GM21723 (cell line): ENCODE measurements around the gene MED28.
"Not testable (repeated sequence)": the region's sequence is repeated elsewhere in the genome, so short reads cannot be mapped to it uniquely, and the experiment has no call there.

Source experiments
- ATAC-seq: cut with Tn5 transposase; IDR thresholded peaks from one replicate; pipeline ENCODE4 v1.9.1; 2021; ENCODE audit warnings: mild to moderate bottlenecking, moderate library complexity; ENCODE audit not compliant: unreplicated experiment

Gene MED28, protein sequence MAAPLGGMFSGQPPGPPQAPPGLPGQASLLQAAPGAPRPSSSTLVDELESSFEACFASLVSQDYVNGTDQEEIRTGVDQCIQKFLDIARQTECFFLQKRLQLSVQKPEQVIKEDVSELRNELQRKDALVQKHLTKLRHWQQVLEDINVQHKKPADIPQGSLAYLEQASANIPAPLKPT

DNA sequence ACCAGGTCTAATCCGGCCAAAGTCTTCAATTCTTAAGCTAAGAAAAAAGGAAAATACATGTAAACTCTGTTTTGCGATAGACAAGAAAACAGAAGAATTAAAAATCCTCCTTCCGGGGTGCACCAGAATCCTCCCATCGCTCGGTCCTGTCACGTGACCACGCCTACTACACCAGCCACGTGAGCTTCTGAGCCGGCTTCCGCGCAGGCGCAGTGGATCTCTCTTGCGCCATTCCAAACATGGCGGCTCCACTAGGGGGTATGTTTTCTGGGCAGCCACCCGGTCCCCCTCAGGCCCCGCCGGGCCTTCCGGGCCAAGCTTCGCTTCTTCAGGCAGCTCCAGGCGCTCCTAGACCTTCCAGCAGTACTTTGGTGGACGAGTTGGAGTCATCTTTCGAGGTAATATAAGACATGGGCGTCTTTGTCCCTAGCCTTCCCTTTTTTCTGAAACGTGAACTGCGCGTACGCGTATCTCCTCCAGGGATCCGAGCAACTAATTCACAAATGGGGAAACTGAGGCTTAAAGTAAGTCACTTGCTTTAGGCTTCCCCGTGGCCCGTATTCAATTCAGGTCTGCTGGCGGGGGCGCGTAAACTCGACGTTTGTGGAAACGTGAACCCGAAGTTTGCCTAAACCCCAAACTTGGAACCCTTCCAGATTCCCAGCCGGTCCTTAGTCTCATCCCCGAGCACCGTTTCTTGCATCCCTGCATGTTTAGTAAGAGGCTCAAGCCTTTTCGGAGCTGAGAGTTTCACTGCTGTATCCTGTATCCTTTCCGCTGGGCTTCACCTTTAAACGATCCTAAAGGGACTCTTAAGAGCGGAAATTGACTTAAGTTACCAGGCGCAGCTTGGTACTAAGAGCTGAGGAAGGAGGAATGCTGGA, at the start of gene MED28:
MED28 (plus strand) TSS at position 226 of the 884 bp plus-strand sequence; CDS start at position 240, 14 bp downstream.
- ATAC-seq: peak; percentile 94

DNA sequence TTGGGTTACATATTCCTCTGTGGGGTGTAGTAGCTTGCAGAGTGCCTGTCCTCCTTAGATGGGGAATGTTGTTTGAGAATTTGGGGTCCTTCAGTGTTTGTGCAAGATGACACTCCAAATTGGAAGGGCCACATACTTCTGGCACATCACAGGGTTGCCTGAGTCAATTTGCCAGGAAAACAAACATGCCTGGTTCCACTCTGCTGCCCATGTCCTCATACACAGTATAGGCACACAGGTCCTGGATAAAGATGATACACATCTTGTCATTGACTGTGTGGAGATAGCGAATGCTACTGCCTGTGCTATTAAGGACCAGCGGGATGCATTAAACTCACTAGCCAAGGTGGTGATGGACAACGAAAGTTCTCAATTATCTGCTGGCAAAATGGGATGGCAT, 48.6 kb upstream of the MED28 start:
- ATAC-seq: no peak

DNA sequence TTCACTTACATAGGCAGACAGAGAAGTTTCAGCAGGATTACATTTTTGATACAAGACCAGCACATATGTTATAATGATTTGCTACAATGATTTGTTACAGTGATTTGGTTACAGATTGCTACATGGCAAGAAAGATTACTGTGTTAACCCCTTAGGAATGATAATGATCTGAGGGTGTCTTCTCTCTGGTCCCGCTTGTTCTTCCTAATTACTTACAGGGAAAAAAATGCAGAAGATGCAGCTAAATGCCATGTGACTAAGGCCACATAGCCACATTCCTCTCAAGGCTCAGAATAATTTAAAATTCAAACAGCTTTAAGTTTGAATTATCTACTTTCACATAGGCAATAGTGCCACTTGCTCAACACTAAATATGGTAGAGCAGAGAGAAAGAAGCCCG, 47.2 kb upstream of the MED28 start:
- ATAC-seq: no peak

DNA sequence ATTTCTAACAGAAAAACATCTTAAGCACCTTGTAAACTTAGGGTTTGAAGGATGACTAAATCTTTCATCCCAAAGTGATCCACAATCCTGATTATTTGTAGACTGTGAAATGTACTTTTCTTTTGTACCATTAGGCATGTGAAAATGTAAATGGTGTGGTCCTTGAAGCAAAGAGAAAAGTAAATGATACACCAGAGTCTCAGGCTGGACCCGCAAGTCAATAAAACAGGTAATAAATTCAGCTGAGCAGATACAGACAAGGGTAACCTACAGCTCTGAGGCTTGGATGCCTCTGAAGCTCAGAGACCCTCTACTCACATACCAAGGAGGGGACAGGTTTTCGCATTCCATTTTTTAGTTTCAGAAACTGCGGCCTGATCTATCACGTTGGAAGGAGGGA, 40.2 kb upstream of the MED28 start:
- ATAC-seq: no peak

DNA sequence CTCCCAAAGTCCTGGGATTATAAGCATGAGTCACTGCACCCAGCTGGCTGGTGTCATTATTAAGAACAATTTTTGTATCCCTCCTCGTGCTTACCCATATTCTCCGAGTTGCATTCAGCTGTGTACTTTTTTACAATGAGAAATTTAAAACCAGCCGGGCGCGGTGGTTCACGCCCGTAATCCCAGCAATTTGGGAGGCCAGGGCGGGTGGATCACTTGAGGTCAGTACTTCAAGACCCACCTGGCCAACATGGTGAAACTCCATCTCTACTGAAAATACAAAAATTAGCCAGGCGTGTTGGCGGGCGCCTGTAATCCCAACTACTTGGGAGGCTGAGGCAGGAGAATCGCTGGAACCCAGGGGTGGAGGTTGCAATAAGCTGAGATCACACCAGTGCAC, 39.3 kb upstream of the MED28 start:
- not testable (repeated sequence) for ATAC-seq

DNA sequence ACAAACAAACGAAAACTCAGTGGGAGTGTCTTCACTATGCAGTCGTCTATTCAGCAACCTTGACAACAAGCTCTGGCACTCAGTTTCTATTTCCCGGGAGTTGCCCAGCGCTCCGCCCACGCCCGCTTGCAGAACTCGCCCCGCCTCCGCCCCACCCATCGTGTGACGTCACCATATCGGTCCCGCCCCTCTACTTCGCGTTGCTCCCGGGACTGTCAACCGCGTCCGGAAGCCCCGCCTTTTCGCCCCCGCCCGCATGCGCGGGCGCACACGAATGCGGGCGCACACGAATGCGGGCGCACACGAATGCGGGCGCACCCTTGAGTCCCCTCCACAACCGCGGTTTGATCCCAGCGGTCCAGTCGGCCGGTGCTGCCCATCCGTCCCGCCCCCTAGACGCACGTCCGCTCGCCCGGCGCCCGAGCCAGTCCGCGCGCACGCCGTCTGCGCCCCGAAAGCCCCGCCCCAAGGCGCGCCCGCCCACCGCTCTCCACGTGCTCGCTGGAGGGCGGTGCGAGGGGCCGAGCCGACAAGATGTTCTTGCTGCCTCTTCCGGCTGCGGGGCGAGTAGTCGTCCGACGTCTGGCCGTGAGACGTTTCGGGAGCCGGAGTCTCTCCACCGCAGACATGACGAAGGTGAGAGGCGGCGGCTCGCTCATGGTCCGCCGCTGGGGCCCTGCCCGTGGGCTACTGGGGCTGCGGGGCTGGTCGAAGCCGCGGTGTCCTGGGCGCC, 37.3 kb upstream of the MED28 start, which contains the start of gene LAP3:
LAP3 (plus strand) TSS at position 267 of the 733 bp plus-strand sequence; CDS start at position 535, 268 bp downstream.
- ATAC-seq: peak; percentile 87

DNA sequence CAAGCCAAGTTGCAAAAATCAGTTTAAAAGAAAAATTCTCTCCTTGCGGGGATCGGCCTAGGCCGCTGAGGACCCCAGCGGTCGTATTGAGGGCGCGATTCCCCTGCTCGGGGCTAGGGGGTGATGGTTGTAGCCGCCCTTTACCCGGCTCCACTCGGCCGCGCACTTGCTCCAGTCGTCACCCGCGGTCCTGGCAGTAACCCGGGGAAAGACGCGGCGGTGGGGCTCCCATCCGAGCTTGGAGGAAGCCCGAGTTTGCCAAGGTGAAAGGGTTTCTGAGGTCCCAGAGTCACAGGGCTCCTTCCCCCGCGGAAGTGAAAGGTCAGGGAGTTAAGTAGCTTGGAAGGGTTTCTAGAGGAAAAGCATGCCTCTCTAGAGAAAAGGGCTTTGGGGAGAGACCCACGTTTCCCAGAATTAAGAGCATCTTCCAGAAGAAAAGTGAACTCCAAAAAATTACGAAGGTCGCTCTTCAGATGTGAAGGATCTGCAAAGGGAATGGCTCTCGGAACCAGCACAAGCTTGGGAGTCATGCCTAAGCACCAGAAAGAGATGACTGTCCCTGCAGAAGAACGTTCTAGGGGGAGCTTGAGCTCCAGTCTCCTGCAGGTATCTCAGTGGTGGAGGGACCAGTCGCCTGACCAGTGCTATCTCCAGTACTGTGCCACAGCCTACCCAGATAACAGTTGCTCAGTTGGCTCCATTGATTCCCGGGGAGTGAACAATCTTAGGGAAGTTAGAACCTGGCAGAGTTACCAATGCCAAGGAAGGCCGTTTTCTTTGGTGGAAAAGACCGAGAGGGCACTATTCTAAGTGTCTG, 36.6 kb upstream of the MED28 start:
- ATAC-seq: peak; percentile 17

DNA sequence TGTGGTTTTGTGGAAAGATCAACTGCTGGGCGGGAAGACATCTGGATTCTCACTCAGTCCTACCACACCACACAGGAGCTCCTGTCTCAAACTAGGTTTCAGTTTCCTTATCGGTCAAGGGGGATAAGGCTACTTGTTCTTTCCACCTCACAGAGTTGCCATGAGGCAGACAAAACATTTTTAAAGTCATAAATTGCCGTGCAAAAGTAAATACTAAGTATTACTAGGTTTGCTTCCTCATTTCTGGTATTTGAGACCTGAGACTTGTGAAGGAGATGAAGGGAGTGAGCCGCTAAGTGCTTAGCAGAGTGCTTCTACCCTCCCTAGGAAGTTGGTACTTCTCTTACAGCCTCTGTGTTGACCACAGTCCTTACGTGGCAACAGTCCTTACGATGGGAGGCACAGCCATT, 36.0 kb upstream of the MED28 start:
- peak; percentile 38 for ATAC-seq

DNA sequence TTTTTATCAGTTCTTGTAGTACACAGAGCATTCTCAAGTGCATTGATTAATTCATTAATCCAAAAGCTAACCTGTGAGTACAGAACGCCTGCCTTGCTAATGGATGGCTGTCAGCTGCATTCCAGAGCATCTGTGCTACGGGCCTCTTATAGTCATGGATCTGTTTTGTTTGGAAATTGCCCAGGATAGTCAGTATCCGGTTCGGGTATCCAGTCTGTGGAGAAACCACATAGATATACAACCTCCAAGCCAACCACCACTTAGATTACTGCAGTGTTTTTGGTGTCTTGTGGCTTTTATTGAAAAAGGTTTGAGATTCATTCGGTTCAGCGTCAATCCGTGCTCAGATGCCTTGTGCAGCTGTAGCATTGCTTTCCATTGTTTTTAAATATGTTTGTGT, 33.5 kb upstream of the MED28 start:
- ATAC-seq: no peak

DNA sequence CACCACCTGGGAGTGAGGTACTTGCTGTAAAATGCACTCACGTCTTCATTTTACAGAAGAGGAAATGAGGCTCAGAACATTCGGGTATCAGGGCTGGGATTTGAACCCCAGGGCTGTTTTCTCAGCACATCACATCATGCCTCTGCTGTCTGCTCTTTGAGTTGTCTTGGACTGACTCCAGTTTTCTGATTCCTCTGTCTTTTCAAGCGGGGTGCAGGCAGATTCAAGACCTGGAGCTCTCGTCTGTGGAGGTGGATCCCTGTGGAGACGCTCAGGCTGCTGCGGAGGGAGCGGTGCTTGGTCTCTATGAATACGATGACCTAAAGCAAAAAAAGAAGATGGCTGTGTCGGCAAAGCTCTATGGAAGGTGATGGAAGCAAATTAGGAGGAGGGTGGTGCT, 31.2 kb upstream of the MED28 start:
- ATAC-seq: no peak

DNA sequence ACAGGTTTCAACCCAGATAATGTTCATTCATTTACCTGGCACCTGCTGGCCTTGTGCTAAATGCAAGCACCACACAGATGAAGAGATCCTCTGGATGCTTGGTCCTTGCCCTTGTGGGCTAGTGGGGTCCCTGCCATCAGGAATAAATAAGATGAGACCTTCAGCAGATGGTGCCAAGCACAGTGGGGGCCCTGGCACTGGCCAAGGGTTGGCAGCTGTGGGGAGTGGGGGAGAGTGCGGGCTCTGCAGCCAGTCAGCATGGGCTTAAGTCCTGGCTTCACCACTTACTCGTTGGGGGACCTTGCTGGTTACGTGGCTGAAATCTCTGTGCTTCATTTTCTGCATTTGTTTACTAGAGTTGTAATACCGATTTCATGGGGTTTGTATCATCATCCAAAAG, 30.5 kb upstream of the MED28 start:
- no peak for ATAC-seq

DNA sequence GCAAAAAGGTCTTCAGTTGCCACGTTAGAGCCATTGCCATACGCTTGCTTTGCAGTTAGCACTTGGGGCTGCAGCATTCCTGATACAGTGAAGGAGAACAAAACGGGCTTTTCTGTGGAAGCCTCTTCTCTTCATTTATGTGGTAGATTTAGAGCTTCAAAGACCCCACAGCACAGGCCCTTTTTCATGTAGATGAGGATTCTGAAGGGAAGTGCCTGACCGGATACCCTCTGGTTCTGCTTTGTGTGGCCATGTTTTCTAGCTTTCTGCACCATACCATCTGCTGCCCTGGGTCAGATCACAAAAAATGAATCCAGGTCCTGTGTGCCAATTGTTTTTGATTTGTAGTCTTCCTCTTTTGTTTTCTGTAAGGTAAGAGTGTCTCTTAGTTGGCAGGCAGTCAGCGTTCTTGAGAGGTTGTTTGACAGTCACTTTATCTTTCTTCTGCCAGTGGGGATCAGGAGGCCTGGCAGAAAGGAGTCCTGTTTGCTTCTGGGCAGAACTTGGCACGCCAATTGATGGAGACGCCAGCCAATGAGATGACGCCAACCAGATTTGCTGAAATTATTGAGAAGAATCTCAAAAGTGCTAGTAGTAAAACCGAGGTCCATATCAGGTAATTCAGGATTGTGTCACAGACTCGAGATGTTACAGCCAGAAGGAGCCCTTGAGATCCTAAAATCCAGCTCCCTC, 29.8 kb upstream of the MED28 start:
- no peak for ATAC-seq

DNA sequence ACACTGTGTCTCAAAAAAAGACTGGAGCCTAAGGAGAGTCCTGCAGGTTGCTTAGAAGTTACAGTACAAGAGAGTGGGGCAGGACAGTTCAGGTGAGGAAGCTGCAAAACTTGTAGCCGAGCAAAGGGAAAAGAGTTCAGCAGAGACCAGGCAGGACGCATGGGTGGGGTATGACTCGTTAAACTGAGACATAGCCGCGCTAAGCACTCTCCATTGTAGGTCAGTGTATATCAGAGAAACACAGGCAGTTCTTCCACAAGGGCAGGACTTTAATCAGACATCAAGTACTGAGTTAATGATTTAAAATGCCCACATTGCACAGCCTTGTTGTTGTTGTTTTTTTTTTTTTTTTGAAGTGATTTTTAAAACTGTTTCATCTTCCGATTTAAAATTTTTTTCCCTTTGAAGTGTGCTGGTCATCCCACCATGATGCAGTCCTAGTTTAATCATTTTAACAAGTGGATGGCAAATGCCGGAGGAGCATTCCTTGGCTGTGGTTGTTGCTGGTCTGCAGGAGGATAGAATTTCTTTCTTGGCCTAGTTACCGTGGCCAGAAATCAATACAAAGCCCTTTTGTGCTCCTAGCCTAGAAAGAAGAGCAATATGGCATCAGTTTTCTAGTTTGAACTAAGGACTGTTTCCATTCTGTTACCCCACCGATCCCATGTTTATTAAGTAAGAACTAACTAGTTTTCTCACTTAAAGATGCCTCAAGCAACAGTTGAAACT, 27.2 kb upstream of the MED28 start:
- ATAC-seq: no peak

DNA sequence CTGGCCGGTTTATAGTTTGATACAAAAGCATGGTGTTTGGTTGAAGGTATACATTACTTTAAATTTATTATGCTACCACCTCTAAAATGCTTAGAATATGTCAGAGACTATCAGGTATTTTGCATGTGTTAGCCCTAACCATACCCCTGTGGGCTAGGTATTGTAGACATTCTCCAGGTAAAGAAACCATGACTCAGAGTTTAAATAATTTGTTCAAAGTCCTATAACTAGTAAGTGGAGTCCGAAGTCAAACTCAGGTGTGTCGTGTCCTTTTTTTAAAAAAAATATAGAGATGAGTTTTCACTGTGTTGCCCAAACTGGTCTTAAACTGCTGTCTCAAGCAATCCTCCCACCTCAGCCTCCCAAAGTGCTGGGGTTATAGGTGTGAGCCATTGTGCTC, 25.1 kb upstream of the MED28 start:
- ATAC-seq: no peak

DNA sequence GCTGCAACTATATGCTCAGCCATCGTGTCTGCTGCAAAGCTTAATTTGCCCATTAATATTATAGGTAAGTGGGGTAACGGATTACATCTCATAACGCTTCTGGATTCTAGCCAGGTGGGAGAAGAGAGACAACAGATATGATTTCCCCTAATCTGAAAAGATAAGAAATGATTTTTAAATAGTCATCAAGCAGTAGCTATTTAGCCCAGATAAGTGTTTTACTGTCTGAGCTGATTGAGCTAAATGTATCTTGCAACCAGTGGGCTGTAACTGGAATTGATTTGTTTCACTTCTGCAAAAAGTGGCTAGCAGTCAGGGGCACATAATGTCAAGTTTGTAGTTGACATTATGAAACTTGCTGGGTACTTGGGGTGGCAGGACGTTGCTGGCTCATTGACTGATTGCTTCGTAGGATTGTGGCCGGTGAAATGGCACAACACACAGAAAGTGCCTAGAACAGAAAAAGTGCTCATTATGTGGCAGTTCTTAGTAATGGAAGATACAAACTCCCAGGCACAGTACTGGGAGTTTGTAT, 18.9 kb upstream of the MED28 start:
- peak; percentile 87 for ATAC-seq

DNA sequence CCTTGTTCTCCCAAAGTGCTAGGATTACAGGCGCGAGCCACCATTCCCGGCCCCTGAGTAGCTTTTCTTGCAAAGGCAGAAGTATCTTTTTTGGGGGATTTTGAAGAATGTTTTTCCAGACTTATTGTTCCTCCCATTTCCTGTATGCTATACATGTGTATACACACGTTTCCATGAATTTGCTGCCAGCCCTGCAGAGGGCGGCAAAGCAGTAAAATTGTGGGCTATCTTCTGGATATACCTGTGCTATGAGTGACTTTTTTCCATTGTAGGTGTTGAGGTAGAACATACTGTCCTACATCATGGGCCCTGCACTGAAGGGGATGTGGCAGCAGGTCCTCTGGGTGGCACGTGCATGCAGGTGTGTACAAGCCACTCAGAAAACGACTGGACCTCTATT, 16.9 kb upstream of the MED28 start:
- ATAC-seq: no peak

DNA sequence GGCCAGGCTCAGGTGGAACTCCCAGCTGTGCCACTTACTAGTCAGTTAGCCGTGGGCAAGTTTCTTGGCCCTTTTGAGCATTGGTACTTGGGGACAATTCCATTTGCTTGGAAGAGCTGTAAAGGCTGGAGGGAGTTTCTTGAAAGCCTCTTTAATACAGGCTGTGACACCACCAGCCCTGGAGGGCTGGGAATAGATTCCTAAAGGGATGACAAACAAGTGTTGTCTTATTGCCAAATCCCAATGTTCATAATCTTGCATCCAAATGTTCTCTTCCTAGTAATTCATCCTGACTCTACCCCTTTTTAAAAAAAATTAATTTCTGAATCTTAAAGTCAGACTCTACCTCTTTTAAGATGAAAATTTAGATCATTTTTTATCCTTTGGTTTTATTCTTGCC, 14.6 kb upstream of the MED28 start:
- no peak for ATAC-seq

DNA sequence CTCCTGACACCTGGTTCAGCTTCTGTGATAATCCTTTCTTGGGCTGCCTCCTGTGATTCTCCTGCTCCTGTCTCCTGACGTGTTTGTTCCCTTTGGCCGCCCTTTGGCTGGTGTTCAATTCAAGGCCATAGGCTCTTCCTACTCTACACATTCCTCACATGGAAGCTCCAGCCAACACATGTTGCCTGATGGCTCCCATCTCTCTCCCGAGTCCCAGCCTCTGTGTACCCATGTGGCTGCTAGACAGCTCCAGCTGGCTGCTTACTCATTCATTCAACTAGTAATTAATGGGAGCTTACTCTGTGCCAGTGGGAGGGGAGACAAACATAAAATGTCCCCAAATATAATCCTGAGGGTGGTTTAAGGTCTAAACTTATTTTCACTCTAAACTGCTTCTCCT, 9.2 kb upstream of the MED28 start:
- no peak for ATAC-seq

DNA sequence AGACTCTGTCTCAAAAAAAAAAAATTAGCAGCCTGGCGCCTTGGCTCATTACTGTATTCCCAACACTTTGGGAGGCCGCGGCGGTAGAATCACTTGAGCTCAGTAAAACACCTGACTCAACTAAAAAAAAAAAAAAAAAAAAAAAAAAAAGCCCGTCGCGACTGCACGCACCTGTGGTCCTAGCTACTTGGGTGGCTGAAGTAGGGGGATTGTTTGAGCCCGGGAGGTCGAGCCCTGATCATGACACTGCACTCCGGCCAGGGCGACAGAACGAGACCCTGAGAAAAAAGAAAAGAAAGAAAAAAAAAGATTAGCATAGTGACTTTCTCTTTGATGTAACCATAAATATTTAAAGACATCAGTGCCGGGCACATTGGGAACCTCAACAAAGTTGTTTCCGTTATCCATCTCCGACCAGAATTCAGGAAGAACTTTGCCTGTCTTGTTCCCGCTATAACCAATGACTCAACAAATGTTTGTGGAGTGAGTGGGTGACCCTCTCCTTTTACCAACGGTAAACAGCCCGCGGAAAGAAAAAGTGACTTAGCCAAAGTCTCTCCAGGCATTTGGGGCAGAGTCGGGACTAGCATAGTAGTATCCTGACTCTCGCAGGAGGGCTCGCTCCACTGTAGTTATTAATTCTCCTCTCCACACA, 553 bp upstream of the MED28 start:
- peak; percentile 58 for ATAC-seq
